CD4-positive, alpha-beta T cell treated with Interleukin-6 at 100 ng/mL for 8 hours (primary cell): ENCODE measurements around the gene CUBN.

ENCODE experiments used
- DNase-seq: peaks from one replicate; pipeline ENCODE4 v3.0.0-alpha.2; 2020; ENCODE audit warnings: mixed read lengths, low spot score

CUBN gene

GRCh38 chr10:16989826-16990293 is 139.8 kb downstream of the CUBN start:
- no peak for DNase-seq

- DNase-seq, result no peak
These were observed 140.7 kb downstream of the CUBN start for GRCh38 chr10:16988900-16989299.

- DNase-seq, result no peak
These were observed 141.5 kb downstream of the CUBN start for GRCh38 chr10:16987976-16988610.

- no peak for DNase-seq
These were observed 142.4 kb downstream of the CUBN start for GRCh38 chr10:16987206-16987621.

GRCh38 chr10:16986406-16987205 is 143.0 kb downstream of the CUBN start:
- DNase-seq, result no peak

- DNase-seq, result no peak
These were observed 143.6 kb downstream of the CUBN start for GRCh38 chr10:16986082-16986405.

- DNase-seq, result no peak
These were observed 145.4 kb downstream of the CUBN start for GRCh38 chr10:16984242-16984641.

- DNase-seq, result no peak
These were observed 152.8 kb downstream of the CUBN start for GRCh38 chr10:16976803-16977202.

GRCh38 chr10:16975188-16975587 is 154.4 kb downstream of the CUBN start:
- DNase-seq, result no peak

- no peak for DNase-seq
These were observed 161.1 kb downstream of the CUBN start for GRCh38 chr10:16968416-16969041.

- DNase-seq, result no peak
These were observed 161.7 kb downstream of the CUBN start for GRCh38 chr10:16967866-16968415.

GRCh38 chr10:16966991-16967865 is 162.4 kb downstream of the CUBN start:
- no peak for DNase-seq

GRCh38 chr10:16965740-16966447 is 163.7 kb downstream of the CUBN start:
- DNase-seq, result no peak

- no peak for DNase-seq
These were observed 164.3 kb downstream of the CUBN start for GRCh38 chr10:16965344-16965616.

GRCh38 chr10:16964576-16965343 is 164.9 kb downstream of the CUBN start:
- no peak for DNase-seq

- DNase-seq, result no peak
These were observed 169.1 kb downstream of the CUBN start for GRCh38 chr10:16960551-16960950.

- no peak for DNase-seq
These were observed 172.6 kb downstream of the CUBN start for GRCh38 chr10:16957038-16957437.

GRCh38 chr10:16954280-16955030 is 175.2 kb downstream of the CUBN start:
- no peak for DNase-seq

- DNase-seq, result no peak
These were observed 176.3 kb downstream of the CUBN start for GRCh38 chr10:16953270-16953669.

GRCh38 chr10:16952610-16953009 is 177.0 kb downstream of the CUBN start:
- no peak for DNase-seq
